SK-N-SH treated with all-trans-retinoic acid at 6 μM for 48 hours (cell line): ENCODE results near the gene REPIN1.

ENCODE experiments used
- ATAC-seq: fragments of 200-7000 bp; cut with Tn5 transposase; 3 replicates; pipeline ENCODE4 v1.9.1; 2020; ENCODE audit warnings: mild to moderate bottlenecking, moderate library complexity
- ARNTL ChIP-seq: fragments of 450-650 bp; formaldehyde crosslinking; IDR thresholded peaks from 2 replicates; pipeline ENCODE4 v1.5.0; 2020; ENCODE audit warnings: low read depth, mild to moderate bottlenecking, moderate library complexity, borderline replicate concordance
- BACH2 ChIP-seq: fragments of 250-450 bp; sonication (Bioruptor Pico); IDR thresholded peaks from 2 replicates; pipeline ENCODE4 v1.9.0; 2021; ENCODE audit warnings: mild to moderate bottlenecking, borderline replicate concordance
- CREB5 ChIP-seq: fragments of 250-450 bp; sonication (Bioruptor Pico); IDR thresholded peaks from 2 replicates; pipeline ENCODE4 v1.5.1; 2020; ENCODE audit warnings: low read depth, mild to moderate bottlenecking, moderate library complexity
- CSDC2 ChIP-seq: fragments of 250-450 bp; sonication (Bioruptor Pico); IDR thresholded peaks from 2 replicates; pipeline ENCODE4 v1.5.0; 2020; ENCODE audit warnings: mild to moderate bottlenecking, moderate library complexity
- ESRRG ChIP-seq: fragments of 250-450 bp; sonication (Bioruptor Pico); IDR thresholded peaks from 2 replicates; pipeline ENCODE4 v1.6.1; 2021; ENCODE audit warnings: mild to moderate bottlenecking
- GLIS3 ChIP-seq: fragments of 250-450 bp; sonication (Bioruptor Pico); IDR thresholded peaks from 2 replicates; pipeline ENCODE4 v1.5.0; 2020; ENCODE audit warnings: mild to moderate bottlenecking, moderate library complexity
- OSR1 ChIP-seq: fragments of 250-450 bp; sonication (Bioruptor Pico); IDR thresholded peaks from 2 replicates; pipeline ENCODE4 v1.8.0; 2022; ENCODE audit warnings: moderate library complexity, mild to moderate bottlenecking, inconsistent platforms
- PATZ1 ChIP-seq: fragments of 250-450 bp; sonication (Bioruptor Pico); IDR thresholded peaks from 2 replicates; pipeline ENCODE4 v1.8.0; 2020; ENCODE audit warnings: mild to moderate bottlenecking, moderate library complexity, borderline replicate concordance
- PPARA ChIP-seq: fragments of 250-450 bp; sonication (Bioruptor Pico); IDR thresholded peaks from 2 replicates; pipeline ENCODE4 v1.5.0; 2020; ENCODE audit warnings: mild to moderate bottlenecking, borderline replicate concordance
- RARB ChIP-seq: fragments of 250-450 bp; sonication (Bioruptor Pico); IDR thresholded peaks from 2 replicates; pipeline ENCODE4 v1.8.0; 2021; ENCODE audit warnings: mild to moderate bottlenecking, moderate library complexity
- SNAI2 ChIP-seq: fragments of 250-450 bp; sonication (Bioruptor Pico); IDR thresholded peaks from 2 replicates; pipeline ENCODE4 v1.5.0; 2020; ENCODE audit warnings: mild to moderate bottlenecking, moderate library complexity
- TCF4 ChIP-seq: fragments of 250-450 bp; sonication (Bioruptor Pico); IDR thresholded peaks from 2 replicates; pipeline ENCODE4 v1.8.0; 2021; ENCODE audit warnings: mild to moderate bottlenecking, moderate library complexity, borderline replicate concordance
- TOX ChIP-seq: fragments of 250-450 bp; sonication (Bioruptor Pico); IDR thresholded peaks from 2 replicates; pipeline ENCODE4 v1.8.0; 2021; ENCODE audit warnings: mild to moderate bottlenecking, moderate library complexity, borderline replicate concordance
- TSHZ2 ChIP-seq: fragments of 250-450 bp; sonication (Bioruptor Pico); IDR thresholded peaks from 2 replicates; pipeline ENCODE4 v1.5.0; 2020; ENCODE audit warnings: mild to moderate bottlenecking, moderate library complexity
- ZC3H10 ChIP-seq: fragments of 250-450 bp; sonication (Bioruptor Pico); IDR thresholded peaks from 2 replicates; pipeline ENCODE4 v1.5.1; 2021; ENCODE audit warnings: mild to moderate bottlenecking, moderate library complexity
- ZFP3 ChIP-seq: fragments of 250-450 bp; sonication (Bioruptor Pico); IDR thresholded peaks from 2 replicates; pipeline ENCODE4 v1.5.0; 2020; ENCODE audit warnings: mild to moderate bottlenecking, moderate library complexity
- ZFP30 ChIP-seq: fragments of 450-650 bp; formaldehyde crosslinking; IDR thresholded peaks from 2 replicates; pipeline ENCODE4 v1.5.0; 2022; ENCODE audit warnings: mild to moderate bottlenecking, moderate library complexity
- ZNF565 ChIP-seq: fragments of 450-650 bp; formaldehyde crosslinking; conservative IDR thresholded peaks from 2 replicates; pipeline ENCODE4 v1.5.0; 2020; ENCODE audit warnings: low read depth, mild to moderate bottlenecking, moderate library complexity
- TF ChIP-seq, protein P1 (sequence below): fragments of 250-450 bp; sonication (Bioruptor Pico); IDR thresholded peaks from 2 replicates; pipeline ENCODE4 v1.8.0; 2021; ENCODE audit warnings: low read depth, mild to moderate bottlenecking, moderate library complexity, borderline replicate concordance
- TF ChIP-seq, protein P2 (sequence below): fragments of 250-450 bp; sonication (Bioruptor Pico); IDR thresholded peaks from 2 replicates; pipeline ENCODE4 v1.5.1; 2021; ENCODE audit warnings: mild to moderate bottlenecking, moderate library complexity

Gene REPIN1

DNA sequence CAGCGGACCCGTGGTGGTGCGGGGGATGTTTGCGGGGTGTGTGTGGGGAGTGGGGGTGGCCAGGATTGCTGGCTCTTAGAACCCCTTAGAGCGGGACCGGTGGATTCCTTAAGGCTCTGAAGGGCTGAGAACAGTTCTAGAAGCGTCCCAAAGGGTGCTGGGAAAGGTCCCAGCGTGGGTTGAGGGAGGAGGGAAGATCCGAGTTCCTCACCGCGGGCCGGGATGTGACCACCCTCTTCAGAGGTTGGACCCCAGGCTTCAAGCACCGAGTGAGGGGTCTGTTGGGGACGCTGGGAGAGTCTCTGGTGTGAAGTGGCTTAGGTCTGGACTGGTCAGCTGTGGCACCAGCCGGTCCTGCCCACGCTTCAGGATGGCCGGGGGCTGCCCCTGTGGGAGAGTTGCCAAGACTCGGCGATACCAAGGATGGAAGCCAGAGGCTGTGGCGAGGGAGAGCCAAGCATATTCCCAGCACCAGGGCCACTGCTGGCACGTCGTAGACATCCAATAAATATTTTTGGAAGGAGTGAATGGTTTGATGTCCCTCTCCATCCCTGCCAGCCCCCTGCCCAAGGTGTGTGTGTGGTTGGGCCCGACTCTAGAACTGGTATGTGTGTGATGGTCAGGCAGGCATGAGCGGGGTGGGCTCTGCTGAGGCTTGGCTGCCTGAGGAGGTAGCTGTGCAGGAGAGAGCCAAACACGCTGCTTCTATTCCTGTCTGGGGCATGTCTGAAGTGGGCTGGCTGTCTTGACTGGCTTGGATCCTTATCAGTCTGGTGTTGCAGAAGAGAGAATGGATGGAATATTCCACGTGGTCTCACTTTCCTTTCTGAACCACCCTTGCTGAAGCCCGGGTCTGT, 29.7 kb downstream of the REPIN1 start:
- no peak for TF ChIP-seq ARNTL (CRISPR knock-in tag)
- TF ChIP-seq PATZ1, result no peak
- TF ChIP-seq CSDC2 (CRISPR knock-in tag), result no peak
- no peak for TF ChIP-seq ZFP30
- no peak for TF ChIP-seq TSHZ2
- TF ChIP-seq, protein P1, sequence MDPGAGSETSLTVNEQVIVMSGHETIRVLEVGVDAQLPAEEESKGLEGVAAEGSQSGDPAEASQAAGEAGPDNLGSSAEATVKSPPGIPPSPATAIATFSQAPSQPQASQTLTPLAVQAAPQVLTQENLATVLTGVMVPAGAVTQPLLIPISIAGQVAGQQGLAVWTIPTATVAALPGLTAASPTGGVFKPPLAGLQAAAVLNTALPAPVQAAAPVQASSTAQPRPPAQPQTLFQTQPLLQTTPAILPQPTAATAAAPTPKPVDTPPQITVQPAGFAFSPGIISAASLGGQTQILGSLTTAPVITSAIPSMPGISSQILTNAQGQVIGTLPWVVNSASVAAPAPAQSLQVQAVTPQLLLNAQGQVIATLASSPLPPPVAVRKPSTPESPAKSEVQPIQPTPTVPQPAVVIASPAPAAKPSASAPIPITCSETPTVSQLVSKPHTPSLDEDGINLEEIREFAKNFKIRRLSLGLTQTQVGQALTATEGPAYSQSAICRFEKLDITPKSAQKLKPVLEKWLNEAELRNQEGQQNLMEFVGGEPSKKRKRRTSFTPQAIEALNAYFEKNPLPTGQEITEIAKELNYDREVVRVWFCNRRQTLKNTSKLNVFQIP (CRISPR knock-in tag), result no peak
- no peak for TF ChIP-seq OSR1 (CRISPR knock-in tag)
- no peak for TF ChIP-seq ESRRG (CRISPR knock-in tag)
- no peak for TF ChIP-seq GLIS3 (CRISPR knock-in tag)
- TF ChIP-seq RARB, result no peak
- TF ChIP-seq BACH2 (CRISPR knock-in tag), result no peak
- no peak for TF ChIP-seq ZC3H10 (CRISPR knock-in tag)
- ATAC-seq, result no peak

DNA sequence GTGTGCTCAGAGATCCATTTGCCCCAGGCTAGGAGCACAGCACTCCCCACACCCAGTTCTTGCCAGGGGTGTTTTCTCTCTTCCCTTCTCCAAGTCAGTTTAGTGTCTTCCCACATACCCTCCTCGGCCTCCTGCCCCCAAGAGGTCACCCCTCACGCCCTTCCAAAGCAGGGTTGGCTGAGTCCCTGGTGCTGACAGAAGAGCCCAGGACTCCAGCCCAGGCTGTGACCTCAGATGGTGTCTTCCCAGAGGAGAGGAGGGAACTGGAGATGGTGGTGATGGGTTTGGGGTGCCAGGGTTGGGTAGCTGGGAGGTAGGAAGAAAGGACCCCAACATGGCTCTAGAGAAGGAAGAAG, 30.3 kb downstream of the REPIN1 start:
- ATAC-seq, result no peak
- TF ChIP-seq PPARA (no peak), SNAI2 (CRISPR knock-in tag) (no peak), PATZ1 (no peak), TOX (CRISPR knock-in tag) (no peak), ARNTL (CRISPR knock-in tag) (no peak), RARB (no peak), CSDC2 (CRISPR knock-in tag) (no peak), TCF4 (no peak), ESRRG (CRISPR knock-in tag) (no peak), CREB5 (CRISPR knock-in tag) (no peak), ZNF565 (CRISPR knock-in tag) (no peak), GLIS3 (CRISPR knock-in tag) (no peak), ZFP3 (CRISPR knock-in tag) (no peak), ZFP30 (no peak)
- TF ChIP-seq, protein P2, sequence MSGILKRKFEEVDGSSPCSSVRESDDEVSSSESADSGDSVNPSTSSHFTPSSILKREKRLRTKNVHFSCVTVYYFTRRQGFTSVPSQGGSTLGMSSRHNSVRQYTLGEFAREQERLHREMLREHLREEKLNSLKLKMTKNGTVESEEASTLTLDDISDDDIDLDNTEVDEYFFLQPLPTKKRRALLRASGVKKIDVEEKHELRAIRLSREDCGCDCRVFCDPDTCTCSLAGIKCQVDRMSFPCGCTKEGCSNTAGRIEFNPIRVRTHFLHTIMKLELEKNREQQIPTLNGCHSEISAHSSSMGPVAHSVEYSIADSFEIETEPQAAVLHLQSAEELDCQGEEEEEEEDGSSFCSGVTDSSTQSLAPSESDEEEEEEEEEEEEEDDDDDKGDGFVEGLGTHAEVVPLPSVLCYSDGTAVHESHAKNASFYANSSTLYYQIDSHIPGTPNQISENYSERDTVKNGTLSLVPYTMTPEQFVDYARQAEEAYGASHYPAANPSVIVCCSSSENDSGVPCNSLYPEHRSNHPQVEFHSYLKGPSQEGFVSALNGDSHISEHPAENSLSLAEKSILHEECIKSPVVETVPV (CRISPR knock-in tag), result no peak
- TF ChIP-seq, protein P1 (CRISPR knock-in tag), result no peak
